HCT116 (cell line): ENCODE results near the gene EP400. TPM values are rescaled to one million over a fixed set of nuclear protein-coding genes. Genes with fewer than 3 reads are reported as not detected.

Experiments
- ATAC-seq: fragments of 200-7000 bp; cut with Tn5 transposase; 2 replicates; pipeline ENCODE4 v1.9.1; 2020; ENCODE audit warnings: mild to moderate bottlenecking, moderate library complexity
- BruUV-seq: library from RNA; stranded (reverse); fragments of 400-500 nt; replicated peaks from 2 replicates; lab custom pipeline; 2021; lab: Mats Ljungman, UMichigan
- CTCF ChIA-PET: fragments of 300-600 bp; sonication (Branson Sonifier 250); formaldehyde crosslinking; loops from one replicate; lab custom pipeline; 2021; ENCODE audit warnings: antibody characterized with exemption; lab: Charles Lee
- POLR2A ChIA-PET: fragments of 300-600, 350-600 bp; sonication (Branson Sonifier 250); formaldehyde crosslinking; loops from one replicate; lab custom pipeline; 2021; ENCODE audit warnings: antibody characterized with exemption; lab: Charles Lee
- RAD21 ChIA-PET, 2 experiments: fragments of 300-600 bp; sonication (Branson Sonifier 250); formaldehyde crosslinking; loops; one replicate each; lab custom pipeline; 2023; ENCODE audit warnings: low total read pairs in 2 of 2; ENCODE audit not compliant: uncharacterized antibody in 2 of 2, unreplicated experiment in 2 of 2, low non-redundant PET in 1 of 2; lab: Charles Lee
- DNase-seq: peaks from one replicate; pipeline ENCODE4 v3.0.0-alpha.2; 2010; ENCODE audit warnings: low read depth, low spot score
- H2AFZ ChIP-seq: fragments of 200-600 bp; shearing (Covaris generic), sonication (generic); 2 replicates; pipeline ENCODE4 v1.6.1; 2017; ENCODE audit warnings: low read depth, mixed run types, mixed read lengths, antibody characterized with exemption, low read length; ENCODE audit not compliant: poor library complexity, severe bottlenecking
- H3K27ac ChIP-seq: 2 replicates; pipeline ENCODE4 v1.5.1; 2012; ENCODE audit warnings: low read depth, low read length
- H3K27me3 ChIP-seq: fragments of 200-600 bp; sonication (generic); 2 replicates; pipeline ENCODE4 v1.6.1; 2016; ENCODE audit warnings: mixed run types, low read length, mixed read lengths; ENCODE audit not compliant: insufficient read depth
- H3K36me3 ChIP-seq, 2 experiments: fragments of 200-500 bp in 1 of 2; fragments of 200-600 bp in 1 of 2; sonication (Bioruptor generic) in 1 of 2; sonication (generic) in 1 of 2; 2 replicates each; pipeline versions ENCODE4 v1.5.1 to v1.6.1; 2014 to 2016; ENCODE audit warnings: low read length in 2 of 2, inconsistent platforms in 1 of 2, mixed read lengths in 1 of 2, mixed run types in 1 of 2; ENCODE audit not compliant: insufficient read depth in 2 of 2, control insufficient read depth in 1 of 2
- H3K4me1 ChIP-seq, 2 experiments: fragments of 200-600 bp in 1 of 2; sonication (generic) in 1 of 2; 2 replicates each; pipeline versions ENCODE4 v1.5.1 to v1.6.1; 2012 to 2017; ENCODE audit warnings: low read length in 2 of 2, inconsistent platforms in 1 of 2, mild to moderate bottlenecking in 1 of 2, mixed read lengths in 1 of 2, mixed run types in 1 of 2, moderate library complexity in 1 of 2; ENCODE audit not compliant: insufficient read depth in 2 of 2, control insufficient read depth in 1 of 2
- H3K4me2 ChIP-seq: fragments of 200-600 bp; sonication (generic); 2 replicates; pipeline ENCODE4 v1.6.1; 2017; ENCODE audit warnings: mixed run types, low read length, mixed read lengths
- H3K4me3 ChIP-seq, 2 experiments: fragments of 200-600 bp in 1 of 2; sonication (generic) in 1 of 2; replicated peaks in 1 of 2; 2 replicates each; pipeline ENCODE4 v1.5.1; 2011 to 2016; ENCODE audit warnings: low read length in 2 of 2, control low read depth in 1 of 2, low read depth in 1 of 2, mild to moderate bottlenecking in 1 of 2, mixed read lengths in 1 of 2, mixed run types in 1 of 2
- H3K79me2 ChIP-seq: fragments of 200-600 bp; sonication (generic); 2 replicates; pipeline ENCODE4 v1.6.1; 2017; ENCODE audit warnings: mild to moderate bottlenecking, mixed run types, low read length, moderate library complexity, mixed read lengths; ENCODE audit not compliant: insufficient read depth
- H3K9ac ChIP-seq: fragments of 200-600 bp; sonication (generic); 2 replicates; pipeline ENCODE4 v1.6.1; 2016; ENCODE audit warnings: low read length, mixed read lengths
- H3K9me2 ChIP-seq: fragments of 200-600 bp; sonication (generic), shearing (Covaris generic); 2 replicates; pipeline ENCODE4 v1.6.1; 2017; ENCODE audit warnings: mixed run types, mild to moderate bottlenecking, moderate library complexity; ENCODE audit not compliant: insufficient read depth
- H3K9me3 ChIP-seq, 2 experiments: fragments of 200-500 bp in 1 of 2; fragments of 200-600 bp in 1 of 2; sonication (Bioruptor generic) in 1 of 2; sonication (generic) in 1 of 2; 2 replicates each; pipeline ENCODE4 v1.6.1; 2014 to 2017; ENCODE audit warnings: low read length in 2 of 2, mixed read lengths in 2 of 2, inconsistent platforms in 1 of 2, low read depth in 1 of 2, mild to moderate bottlenecking in 1 of 2, mixed run types in 1 of 2, moderate library complexity in 1 of 2; ENCODE audit not compliant: control insufficient read depth in 1 of 2, insufficient read depth in 1 of 2
- H4K20me1 ChIP-seq: fragments of 200-600 bp; sonication (generic), shearing (Covaris generic); 2 replicates; pipeline ENCODE4 v1.6.1; 2017; ENCODE audit warnings: mixed run types, mild to moderate bottlenecking, moderate library complexity; ENCODE audit not compliant: insufficient read depth
- CBX3 ChIP-seq: IDR thresholded peaks from 2 replicates; pipeline ENCODE4 v1.6.1; 2012; ENCODE audit warnings: low read depth
- CEBPB ChIP-seq: IDR thresholded peaks from 2 replicates; pipeline ENCODE4 v1.6.1; 2012; ENCODE audit warnings: low read depth
- EGR1 ChIP-seq: IDR thresholded peaks from 2 replicates; pipeline ENCODE4 v1.6.1; 2012; ENCODE audit warnings: low read depth
- ELF1 ChIP-seq: IDR thresholded peaks from 2 replicates; pipeline ENCODE4 v1.6.1; 2012; ENCODE audit warnings: low read depth, borderline replicate concordance
- EZH2 ChIP-seq: fragments of 200-600 bp; sonication (generic); IDR thresholded peaks from 2 replicates; pipeline ENCODE4 v1.6.1; 2017; ENCODE audit warnings: antibody characterized with exemption, mixed run types
- EZH2phosphoT487 ChIP-seq: fragments of 200-600 bp; IDR thresholded peaks from 2 replicates; pipeline ENCODE4 v1.6.1; 2018; ENCODE audit warnings: antibody characterized with exemption, borderline replicate concordance
- POLR2A ChIP-seq: IDR thresholded peaks from 2 replicates; pipeline ENCODE4 v1.7.0; 2011; ENCODE audit warnings: borderline replicate concordance; ENCODE audit not compliant: insufficient read depth, insufficient read length; ENCODE audit errors: extremely low read depth
- POLR2AphosphoS5 ChIP-seq: IDR thresholded peaks from 2 replicates; pipeline ENCODE4 v1.6.1; 2011; ENCODE audit warnings: mild to moderate bottlenecking, low read depth, low read length, moderate library complexity
- RAD21 ChIP-seq: IDR thresholded peaks from 2 replicates; pipeline ENCODE4 v1.6.1; 2012; ENCODE audit warnings: low read depth, mild to moderate bottlenecking
- SP1 ChIP-seq: IDR thresholded peaks from 2 replicates; pipeline ENCODE4 v1.6.1; 2012; ENCODE audit warnings: low read depth
- SRF ChIP-seq: IDR thresholded peaks from 2 replicates; pipeline ENCODE4 v1.6.1; 2012; ENCODE audit warnings: low read depth
- TCF7L2 ChIP-seq: IDR thresholded peaks from 2 replicates; pipeline ENCODE4 v1.7.0; 2011; ENCODE audit warnings: borderline replicate concordance, inconsistent platforms; ENCODE audit not compliant: insufficient read depth, insufficient read length; ENCODE audit errors: extremely low read depth
- YY1 ChIP-seq: IDR thresholded peaks from 2 replicates; pipeline ENCODE4 v1.6.1; 2011; ENCODE audit warnings: low read length, low read depth, moderate library complexity, mild to moderate bottlenecking; ENCODE audit not compliant: insufficient replicate concordance; ENCODE audit errors: extremely low read depth
- ZFX ChIP-seq: fragments of 450-650 bp; IDR thresholded peaks from 2 replicates; pipeline ENCODE4 v1.6.1; 2017
- intact Hi-C: fragments of 100-400 bp; cut with micrococcal nuclease; formaldehyde crosslinking; loops from 2 replicates; pipeline ENCODE4 v1.10.0; 2022
- total RNA-seq: library from RNA; stranded (reverse); gene quantifications from one replicate; pipeline ENCODE4 v1.2.1, GENCODE V29; 2021; ENCODE audit not compliant: unreplicated experiment
- TF ChIP-seq, protein P1 (sequence below): IDR thresholded peaks from 2 replicates; pipeline ENCODE4 v1.6.1; 2011; ENCODE audit warnings: mild to moderate bottlenecking, low read length, moderate library complexity; ENCODE audit not compliant: insufficient replicate concordance; ENCODE audit errors: extremely low read depth
- TF ChIP-seq, protein P2 (sequence below): IDR thresholded peaks from 2 replicates; pipeline ENCODE4 v1.6.1; 2012
- TF ChIP-seq, protein P3 (sequence below): IDR thresholded peaks from 2 replicates; pipeline ENCODE4 v1.6.1; 2012
- TF ChIP-seq, protein P4 (sequence below): IDR thresholded peaks from 2 replicates; pipeline ENCODE4 v1.6.1; 2012; ENCODE audit warnings: low read depth

The EP400 gene
- total RNA-seq, 1 experiment from 2014 or later, result 54.5 TPM

DNA sequence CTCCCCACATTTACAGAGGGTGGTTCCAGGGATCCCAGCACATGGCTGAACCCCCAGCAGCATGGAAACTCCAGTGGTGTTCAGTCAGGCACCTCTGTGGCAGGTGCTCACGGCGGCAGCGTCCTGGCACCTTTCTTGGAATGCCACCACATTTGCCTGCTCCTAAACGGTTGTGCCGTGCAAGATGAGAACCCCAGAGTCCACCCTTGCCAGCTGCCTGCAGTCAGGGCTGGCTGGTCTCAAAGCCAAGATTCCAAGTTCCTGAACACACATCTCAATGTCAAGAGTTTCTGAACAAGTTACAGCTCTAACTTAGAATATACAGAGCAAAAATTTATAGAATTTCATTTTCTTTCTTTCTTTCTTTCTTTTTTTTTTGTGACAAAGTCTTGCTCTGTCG, 155.7 kb downstream of the EP400 start:
- ChIA-PET RAD21 (no interaction called here), POLR2A (no interaction called here), CTCF (no interaction called here)
- Histone ChIP-seq H3K4me3 (no peak overlapping the region), H3K4me1 (no peaks in the 10 kb centered on the region), H3K27ac (no peak overlapping the region), H3K36me3 (0 out of 4 replicates have a peak, but pooled peaks cover 0 to 3% of the 10 kb centered on the region in 2 experiments), H3K79me2 (no peaks in the 10 kb centered on the region), H3K9ac (no peak overlapping the region), H4K20me1 (no peaks in the 10 kb centered on the region), H3K9me3 (no peaks in the 10 kb centered on the region), H3K4me2 (no peak overlapping the region), H3K27me3 (no peaks in the 10 kb centered on the region), H3K9me2 (no peaks in the 10 kb centered on the region), H2AFZ (no peak overlapping the region)
- no peak for ATAC-seq
- BruUV-seq, result no TSS peak
- DNase-seq, result no peak
- intact Hi-C loops, result no loop called here
- TF ChIP-seq, protein P1, sequence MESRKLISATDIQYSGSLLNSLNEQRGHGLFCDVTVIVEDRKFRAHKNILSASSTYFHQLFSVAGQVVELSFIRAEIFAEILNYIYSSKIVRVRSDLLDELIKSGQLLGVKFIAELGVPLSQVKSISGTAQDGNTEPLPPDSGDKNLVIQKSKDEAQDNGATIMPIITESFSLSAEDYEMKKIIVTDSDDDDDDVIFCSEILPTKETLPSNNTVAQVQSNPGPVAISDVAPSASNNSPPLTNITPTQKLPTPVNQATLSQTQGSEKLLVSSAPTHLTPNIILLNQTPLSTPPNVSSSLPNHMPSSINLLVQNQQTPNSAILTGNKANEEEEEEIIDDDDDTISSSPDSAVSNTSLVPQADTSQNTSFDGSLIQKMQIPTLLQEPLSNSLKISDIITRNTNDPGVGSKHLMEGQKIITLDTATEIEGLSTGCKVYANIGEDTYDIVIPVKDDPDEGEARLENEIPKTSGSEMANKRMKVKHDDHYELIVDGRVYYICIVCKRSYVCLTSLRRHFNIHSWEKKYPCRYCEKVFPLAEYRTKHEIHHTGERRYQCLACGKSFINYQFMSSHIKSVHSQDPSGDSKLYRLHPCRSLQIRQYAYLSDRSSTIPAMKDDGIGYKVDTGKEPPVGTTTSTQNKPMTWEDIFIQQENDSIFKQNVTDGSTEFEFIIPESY, result no peak
- TF ChIP-seq ZFX (no peak), ELF1 (no peak), SRF (no peak), YY1 (no peak), RAD21 (no peak), EZH2 (no peak), POLR2AphosphoS5 (no peak), TCF7L2 (no peak), CBX3 (no peak), CEBPB (no peak), EGR1 (no peak), EZH2phosphoT487 (no peak), POLR2A (no peak), SP1 (no peak)
- TF ChIP-seq, protein P2, sequence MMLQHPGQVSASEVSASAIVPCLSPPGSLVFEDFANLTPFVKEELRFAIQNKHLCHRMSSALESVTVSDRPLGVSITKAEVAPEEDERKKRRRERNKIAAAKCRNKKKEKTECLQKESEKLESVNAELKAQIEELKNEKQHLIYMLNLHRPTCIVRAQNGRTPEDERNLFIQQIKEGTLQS, result no peak
- TF ChIP-seq, protein P3, sequence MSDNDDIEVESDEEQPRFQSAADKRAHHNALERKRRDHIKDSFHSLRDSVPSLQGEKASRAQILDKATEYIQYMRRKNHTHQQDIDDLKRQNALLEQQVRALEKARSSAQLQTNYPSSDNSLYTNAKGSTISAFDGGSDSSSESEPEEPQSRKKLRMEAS, result no peak
- TF ChIP-seq, protein P4, sequence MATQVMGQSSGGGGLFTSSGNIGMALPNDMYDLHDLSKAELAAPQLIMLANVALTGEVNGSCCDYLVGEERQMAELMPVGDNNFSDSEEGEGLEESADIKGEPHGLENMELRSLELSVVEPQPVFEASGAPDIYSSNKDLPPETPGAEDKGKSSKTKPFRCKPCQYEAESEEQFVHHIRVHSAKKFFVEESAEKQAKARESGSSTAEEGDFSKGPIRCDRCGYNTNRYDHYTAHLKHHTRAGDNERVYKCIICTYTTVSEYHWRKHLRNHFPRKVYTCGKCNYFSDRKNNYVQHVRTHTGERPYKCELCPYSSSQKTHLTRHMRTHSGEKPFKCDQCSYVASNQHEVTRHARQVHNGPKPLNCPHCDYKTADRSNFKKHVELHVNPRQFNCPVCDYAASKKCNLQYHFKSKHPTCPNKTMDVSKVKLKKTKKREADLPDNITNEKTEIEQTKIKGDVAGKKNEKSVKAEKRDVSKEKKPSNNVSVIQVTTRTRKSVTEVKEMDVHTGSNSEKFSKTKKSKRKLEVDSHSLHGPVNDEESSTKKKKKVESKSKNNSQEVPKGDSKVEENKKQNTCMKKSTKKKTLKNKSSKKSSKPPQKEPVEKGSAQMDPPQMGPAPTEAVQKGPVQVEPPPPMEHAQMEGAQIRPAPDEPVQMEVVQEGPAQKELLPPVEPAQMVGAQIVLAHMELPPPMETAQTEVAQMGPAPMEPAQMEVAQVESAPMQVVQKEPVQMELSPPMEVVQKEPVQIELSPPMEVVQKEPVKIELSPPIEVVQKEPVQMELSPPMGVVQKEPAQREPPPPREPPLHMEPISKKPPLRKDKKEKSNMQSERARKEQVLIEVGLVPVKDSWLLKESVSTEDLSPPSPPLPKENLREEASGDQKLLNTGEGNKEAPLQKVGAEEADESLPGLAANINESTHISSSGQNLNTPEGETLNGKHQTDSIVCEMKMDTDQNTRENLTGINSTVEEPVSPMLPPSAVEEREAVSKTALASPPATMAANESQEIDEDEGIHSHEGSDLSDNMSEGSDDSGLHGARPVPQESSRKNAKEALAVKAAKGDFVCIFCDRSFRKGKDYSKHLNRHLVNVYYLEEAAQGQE, result no peak
